HG03025 (cell line): ENCODE measurements around the gene MAD2L1BP.

Experiments used
- ATAC-seq: cut with Tn5 transposase; IDR thresholded peaks from one replicate; pipeline ENCODE4 v1.9.1; 2021; ENCODE audit warnings: mild to moderate bottlenecking, moderate library complexity; ENCODE audit not compliant: unreplicated experiment, low FRiP score

The MAD2L1BP gene

GRCh38 chr6:43665376-43665775, 29.7 kb downstream of the MAD2L1BP start:
- no peak for ATAC-seq

DNA sequence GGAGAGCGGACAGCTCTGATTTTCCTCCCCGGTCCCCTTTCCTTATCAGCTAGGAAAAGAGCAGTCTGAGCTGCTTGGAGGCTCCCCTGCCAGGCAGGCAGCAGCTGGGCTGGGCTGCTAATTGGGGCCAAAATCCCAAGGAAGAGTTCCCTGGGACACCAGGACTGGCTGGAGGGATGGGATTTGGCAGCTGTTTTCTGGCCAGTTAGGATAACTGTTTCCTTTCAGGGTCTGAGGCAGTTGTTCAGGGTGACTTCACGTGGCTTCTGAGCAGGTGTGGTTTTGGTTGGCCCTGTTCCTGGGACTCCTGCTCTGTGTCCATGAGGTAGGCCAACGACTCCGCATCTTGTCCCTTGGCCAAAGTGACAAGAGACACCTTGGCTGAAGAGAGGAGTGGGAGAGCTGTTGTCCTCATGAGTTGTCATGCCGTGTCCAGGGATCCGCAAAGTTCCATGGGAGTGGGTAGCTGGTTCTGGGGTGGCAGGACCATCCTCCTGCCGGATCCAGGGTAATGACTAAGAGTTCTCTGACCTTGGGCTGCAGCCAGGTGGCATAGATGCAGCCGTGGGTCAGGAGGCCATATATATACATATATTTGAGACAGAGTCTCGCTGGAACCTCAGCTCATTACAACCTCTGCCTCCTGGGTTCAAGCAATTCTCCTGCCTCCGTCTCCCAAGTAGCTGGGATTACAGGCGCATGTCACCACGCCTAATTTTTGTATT, 30.7 kb downstream of the MAD2L1BP start:
- ATAC-seq, result no peak

- no peak for ATAC-seq
Observed at GRCh38 chr6:43667245-43668150, 31.9 kb downstream of the MAD2L1BP start.

GRCh38 chr6:43668151-43669028, 32.8 kb downstream of the MAD2L1BP start:
- no peak for ATAC-seq

DNA sequence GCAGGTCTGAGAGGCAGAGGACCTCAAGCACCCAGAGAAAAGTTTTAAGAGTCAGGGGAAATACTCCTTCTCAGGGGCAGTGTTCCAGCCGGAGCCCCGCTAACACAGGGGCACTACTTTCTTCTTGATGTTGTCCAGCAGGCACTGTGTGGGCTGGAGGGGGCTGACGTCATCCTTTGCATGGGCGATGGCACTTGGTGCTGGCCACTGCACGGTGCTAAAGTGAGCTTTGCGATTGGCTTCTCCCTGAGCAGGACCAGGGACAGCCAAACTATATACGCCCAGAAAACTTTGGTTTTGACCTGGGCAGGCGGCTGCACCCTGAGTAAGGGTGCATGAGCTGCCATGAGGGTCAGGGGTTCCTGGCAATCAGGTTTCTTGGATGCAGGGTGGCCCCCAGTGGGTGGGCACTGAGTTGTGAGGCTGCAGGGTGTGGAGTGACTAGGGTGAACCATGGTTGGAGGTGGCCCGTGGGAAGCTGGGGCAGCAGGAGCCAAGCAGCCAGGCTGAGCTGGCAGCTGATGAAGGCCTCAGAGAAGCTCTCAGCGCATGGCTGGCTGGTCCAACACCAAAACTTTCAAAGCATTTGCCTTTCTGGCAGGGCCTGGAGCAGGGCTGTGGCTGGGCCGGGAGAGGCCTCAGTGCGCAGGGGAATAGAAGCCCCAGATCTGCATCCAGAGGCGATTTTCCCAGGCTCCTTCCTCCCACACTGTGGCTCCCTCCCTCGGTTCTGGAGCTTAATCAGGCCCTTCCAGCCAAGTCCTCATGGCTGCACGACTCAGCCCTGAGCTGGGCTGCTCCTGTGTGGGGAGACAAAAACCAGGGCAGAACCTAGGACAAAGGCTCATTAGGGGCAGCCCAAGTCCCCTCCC, 33.6 kb downstream of the MAD2L1BP start:
- ATAC-seq, result no peak

DNA sequence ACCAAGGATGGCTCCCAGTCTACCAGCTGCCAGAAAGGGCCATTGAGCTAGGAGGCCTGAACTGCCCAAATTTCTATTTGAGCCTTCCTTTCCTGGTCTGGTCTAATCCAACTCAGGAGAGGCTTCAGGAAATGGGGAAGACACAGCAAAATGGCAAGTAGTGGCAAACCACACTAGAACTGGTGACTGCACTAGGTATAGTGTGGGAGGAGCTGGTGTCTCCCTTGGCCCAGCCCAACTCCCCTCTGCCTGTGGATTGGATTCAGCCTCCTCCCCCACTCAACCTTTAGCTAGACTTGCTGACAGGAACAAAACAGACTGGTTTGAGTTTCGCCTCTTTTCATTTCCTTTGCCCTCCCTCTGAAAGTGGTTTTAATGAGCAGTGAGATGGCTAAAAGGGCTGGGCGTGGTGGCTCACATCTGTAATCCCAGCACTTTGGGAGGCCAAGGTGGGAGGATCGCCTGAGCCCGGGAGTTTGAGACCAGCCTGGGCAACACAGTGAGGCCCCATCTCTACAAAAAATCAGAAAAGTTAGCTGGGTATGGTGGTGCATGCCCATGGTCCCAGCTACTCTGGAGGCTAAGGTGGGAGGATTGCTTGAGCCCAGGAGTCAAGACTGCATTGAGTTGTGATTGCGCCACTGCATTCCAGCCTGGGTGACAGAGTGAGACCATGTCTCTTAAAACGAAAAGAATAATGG, 34.4 kb downstream of the MAD2L1BP start:
- no peak for ATAC-seq

- ATAC-seq, result no peak
Observed at GRCh38 chr6:43670623-43670986, 35.0 kb downstream of the MAD2L1BP start.

- no peak for ATAC-seq
Observed at GRCh38 chr6:43671011-43671800, 35.6 kb downstream of the MAD2L1BP start.

GRCh38 chr6:43671801-43672690, 36.4 kb downstream of the MAD2L1BP start:
- no peak for ATAC-seq

GRCh38 chr6:43673444-43674084, 37.9 kb downstream of the MAD2L1BP start:
- no peak for ATAC-seq

DNA sequence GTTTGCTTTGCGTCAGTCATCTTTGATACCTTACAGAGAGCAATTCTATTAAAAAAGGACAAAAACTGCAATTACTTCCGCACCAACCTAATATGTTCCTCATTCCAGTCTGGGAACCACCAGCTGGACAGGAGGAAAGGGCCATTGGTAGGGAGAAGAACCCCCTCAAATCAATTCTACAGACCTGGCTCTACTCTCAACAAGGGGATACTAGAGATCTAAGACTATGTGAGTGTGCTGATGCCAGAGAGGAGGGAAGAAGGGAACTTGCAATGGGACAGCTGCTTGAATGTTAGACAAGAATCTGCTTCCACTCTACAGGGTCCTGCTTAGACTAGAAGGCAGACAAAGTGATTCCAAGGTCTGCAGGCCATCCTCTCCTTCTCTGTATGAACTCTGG, 38.7 kb downstream of the MAD2L1BP start:
- ATAC-seq, result no peak

GRCh38 chr6:43674921-43675320, 39.3 kb downstream of the MAD2L1BP start:
- ATAC-seq, result no peak

DNA sequence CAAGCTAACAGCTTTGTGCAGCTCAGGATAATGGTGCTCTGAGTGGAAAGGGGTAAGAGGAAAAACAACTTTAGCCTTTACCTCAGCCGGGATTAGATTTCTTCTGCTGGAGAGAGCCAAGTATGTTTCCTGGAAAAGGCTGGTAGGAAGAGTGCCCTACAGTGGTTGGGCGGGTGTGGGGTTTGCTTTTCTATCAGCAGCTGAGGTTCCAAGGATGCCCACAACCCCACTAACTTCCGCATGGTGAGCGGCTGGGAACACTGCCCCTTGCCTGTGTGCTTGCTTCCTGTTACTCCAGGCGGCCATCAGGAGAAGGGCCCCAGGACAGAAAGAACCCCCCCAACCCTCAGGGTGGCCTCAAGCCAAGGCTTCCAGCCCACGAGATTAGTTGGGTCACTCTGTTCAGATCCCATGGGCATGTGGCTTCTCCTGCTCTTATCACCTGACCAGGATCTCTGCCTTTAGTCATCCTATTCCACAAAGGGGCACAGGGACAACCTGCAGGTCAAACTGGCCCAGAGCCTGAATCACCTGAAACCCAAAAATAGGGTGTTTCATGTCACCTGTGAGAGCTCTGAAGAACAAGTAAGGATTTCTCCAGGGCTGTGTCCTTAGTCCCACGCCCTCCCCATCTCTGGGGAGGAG, 41.4 kb downstream of the MAD2L1BP start:
- no peak for ATAC-seq

GRCh38 chr6:43677759-43678158, 42.1 kb downstream of the MAD2L1BP start:
- no peak for ATAC-seq

GRCh38 chr6:43678341-43678740, 42.7 kb downstream of the MAD2L1BP start:
- ATAC-seq, result no peak

DNA sequence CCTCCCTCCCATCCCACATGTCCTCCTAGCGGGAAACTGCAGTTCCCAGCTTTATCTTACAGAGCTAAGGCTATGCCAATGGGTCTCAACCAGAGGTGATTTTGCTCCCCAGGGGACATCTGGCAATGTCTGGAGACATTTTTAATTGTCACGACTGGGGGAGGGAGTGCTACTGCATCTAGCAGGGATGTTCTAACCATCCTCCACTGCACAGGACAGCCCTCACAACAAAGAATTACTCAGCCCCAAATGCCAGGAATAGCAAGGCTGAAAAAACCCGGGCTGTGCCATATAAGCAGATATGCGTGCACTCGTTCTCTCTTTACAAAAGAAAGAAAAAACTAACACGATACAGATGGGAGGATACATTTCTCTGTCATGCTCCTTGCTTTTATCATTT, 43.4 kb downstream of the MAD2L1BP start:
- ATAC-seq, result no peak
